Fibroblast of pulmonary artery (primary cell): Measurements from ENCODE around the gene EPS8L2.

Experiments
- DNase-seq: peaks from one replicate; pipeline ENCODE4 v3.0.0-alpha.2; 2010; ENCODE audit warnings: low read depth
- H3K4me3 ChIP-seq: replicated peaks from 2 replicates; pipeline ENCODE4 v1.5.1; 2011; ENCODE audit warnings: low read depth, mild to moderate bottlenecking, control low read depth, low read length, moderate library complexity
- TF ChIP-seq, protein P1 (sequence below): IDR thresholded peaks from 2 replicates; pipeline ENCODE4 v1.5.1; 2011; ENCODE audit warnings: mild to moderate bottlenecking, control low read depth, low read length, inconsistent platforms; ENCODE audit errors: missing control alignments

The EPS8L2 gene

DNA sequence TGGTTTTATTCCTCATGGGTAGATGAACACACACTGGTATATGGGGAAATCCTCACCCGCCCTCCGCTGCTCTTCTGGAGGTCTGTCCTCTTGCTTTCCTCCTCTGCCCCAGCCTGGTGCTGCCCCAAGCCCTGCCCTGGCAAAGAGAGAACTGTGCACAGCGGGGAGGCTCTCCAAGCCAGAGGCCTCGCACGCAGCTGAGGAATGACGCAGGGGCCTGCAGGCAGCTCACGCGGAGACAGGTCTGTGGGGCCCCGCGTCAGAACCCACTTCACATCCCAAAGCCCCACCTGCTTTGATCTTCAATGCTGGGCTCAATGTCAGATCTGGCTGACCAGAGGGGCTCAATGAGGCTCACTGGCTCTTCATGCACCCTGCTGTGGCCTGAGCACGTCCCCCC, 61.2 kb downstream of the EPS8L2 start:
- no peak overlapping the region for H3K4me3 ChIP-seq
- DNase-seq, result no peak
- TF ChIP-seq, protein P1, sequence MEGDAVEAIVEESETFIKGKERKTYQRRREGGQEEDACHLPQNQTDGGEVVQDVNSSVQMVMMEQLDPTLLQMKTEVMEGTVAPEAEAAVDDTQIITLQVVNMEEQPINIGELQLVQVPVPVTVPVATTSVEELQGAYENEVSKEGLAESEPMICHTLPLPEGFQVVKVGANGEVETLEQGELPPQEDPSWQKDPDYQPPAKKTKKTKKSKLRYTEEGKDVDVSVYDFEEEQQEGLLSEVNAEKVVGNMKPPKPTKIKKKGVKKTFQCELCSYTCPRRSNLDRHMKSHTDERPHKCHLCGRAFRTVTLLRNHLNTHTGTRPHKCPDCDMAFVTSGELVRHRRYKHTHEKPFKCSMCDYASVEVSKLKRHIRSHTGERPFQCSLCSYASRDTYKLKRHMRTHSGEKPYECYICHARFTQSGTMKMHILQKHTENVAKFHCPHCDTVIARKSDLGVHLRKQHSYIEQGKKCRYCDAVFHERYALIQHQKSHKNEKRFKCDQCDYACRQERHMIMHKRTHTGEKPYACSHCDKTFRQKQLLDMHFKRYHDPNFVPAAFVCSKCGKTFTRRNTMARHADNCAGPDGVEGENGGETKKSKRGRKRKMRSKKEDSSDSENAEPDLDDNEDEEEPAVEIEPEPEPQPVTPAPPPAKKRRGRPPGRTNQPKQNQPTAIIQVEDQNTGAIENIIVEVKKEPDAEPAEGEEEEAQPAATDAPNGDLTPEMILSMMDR, result no peak

DNA sequence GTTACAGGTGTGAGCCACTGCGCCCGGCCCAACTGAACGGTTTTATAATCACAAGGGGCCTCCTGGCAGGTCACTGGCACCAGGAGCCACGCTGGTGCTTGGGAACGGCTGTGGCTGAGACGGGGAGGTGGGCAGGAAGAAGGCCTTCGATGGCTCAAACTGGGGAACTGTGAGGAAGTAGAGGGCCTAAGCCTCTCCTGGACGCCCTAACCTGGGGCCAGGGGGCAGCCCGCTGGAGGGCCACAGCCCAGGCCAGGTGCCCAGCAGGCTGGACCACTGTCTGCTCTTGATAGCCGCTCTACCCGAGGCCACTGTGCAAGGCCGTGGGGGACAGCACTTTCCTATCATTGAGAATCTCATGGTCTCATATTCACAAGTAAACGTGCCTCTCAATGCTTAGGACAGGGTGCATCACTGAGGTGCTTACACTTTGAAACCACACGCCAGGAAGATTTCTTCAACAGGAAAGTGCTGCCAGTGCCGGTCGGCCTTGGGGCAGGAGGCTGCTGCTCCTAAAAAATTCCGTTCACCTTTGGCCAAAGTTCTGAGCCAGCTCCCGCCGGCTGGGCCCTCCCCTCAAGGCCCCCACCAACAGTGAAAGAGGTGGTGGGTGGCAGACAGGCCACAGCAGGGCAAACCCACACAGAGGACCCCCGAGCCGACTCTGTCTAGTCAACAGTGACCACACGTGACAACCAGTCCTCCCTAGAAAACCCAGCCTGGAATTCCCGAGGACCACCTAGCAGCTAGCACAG, 64.0 kb downstream of the EPS8L2 start:
- TF ChIP-seq, protein P1, result no peak
- DNase-seq, result no peak
- H3K4me3 ChIP-seq, result no peak overlapping the region

DNA sequence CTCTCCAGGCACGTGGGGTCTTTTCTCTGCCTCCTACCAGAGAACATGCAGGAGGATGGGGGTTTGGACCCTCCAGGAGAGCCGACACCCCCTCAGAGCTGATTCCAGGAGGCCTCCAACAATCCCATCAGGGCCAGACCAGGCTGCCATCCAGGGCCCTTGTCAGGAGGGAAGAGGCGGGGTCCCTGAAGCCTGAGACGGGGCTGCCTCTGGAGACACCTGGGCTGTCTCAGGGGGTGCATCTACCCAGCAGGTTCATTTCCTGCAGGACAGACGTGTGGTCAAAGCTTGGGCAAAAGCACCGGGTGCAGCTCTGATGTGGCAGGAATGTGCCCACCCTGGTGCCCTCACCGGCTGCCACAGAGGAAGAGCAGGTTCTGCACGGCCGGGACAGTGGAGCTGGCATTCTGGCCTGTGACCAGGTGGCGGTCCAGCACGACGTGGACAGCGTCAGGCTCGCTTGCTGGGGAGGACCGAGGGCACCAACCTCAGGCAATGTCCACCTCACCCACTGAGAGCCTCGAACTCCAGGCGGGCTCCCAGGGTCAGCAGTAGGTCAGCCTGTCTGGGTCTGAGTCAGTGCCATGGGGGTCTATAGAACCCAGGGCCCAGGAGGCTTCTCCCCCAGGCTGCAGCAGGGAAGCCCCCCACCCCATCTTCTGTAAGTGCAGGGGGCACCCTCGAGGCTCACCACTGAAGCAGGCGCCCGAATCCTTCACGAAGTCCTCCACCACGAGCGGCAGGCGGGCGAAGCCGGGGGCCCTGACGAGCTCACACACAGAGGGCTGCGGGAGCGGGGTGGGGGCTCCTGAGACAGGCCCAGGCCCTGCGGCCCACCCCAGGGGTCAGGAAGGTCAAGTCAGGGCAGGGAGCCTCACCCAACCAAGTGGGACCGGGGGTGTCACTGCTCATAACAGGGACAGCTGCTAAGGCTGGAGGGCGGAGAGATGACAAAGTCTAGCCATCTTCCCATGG, 64.9 kb downstream of the EPS8L2 start:
- H3K4me3 ChIP-seq, result no peak overlapping the region
- no peak for DNase-seq
- TF ChIP-seq, protein P1, result no peak

DNA sequence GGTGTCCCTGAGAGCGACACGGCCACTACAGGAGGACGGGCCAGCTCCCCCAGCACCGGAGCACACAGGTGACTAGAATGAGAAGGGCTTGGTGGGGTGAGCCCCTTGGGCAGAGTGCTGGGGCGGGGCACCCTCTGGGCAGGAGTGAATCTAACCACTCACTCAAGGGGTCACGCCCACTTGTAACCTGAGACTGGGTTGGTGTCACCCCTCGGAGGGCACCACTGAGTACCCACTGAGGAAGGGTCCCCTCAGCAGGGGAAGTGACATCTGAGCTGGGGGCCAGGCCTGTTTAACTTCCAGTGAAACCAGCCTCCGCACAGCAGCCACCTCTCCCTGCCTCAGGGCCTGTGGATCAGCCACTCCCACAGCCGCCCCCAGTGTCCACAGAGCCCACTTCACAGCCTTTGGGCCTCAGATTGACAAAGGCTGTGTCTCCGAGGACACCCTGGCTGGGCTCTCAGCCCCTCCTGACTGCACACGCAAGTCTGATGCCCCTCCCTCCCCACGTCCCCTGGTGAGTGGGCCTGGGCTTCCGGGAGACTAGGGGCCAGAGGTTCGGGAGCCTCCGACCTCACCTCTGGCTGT, 65.7 kb downstream of the EPS8L2 start:
- DNase-seq, result no peak
- H3K4me3 ChIP-seq, result no peak overlapping the region
- TF ChIP-seq, protein P1, result no peak

DNA sequence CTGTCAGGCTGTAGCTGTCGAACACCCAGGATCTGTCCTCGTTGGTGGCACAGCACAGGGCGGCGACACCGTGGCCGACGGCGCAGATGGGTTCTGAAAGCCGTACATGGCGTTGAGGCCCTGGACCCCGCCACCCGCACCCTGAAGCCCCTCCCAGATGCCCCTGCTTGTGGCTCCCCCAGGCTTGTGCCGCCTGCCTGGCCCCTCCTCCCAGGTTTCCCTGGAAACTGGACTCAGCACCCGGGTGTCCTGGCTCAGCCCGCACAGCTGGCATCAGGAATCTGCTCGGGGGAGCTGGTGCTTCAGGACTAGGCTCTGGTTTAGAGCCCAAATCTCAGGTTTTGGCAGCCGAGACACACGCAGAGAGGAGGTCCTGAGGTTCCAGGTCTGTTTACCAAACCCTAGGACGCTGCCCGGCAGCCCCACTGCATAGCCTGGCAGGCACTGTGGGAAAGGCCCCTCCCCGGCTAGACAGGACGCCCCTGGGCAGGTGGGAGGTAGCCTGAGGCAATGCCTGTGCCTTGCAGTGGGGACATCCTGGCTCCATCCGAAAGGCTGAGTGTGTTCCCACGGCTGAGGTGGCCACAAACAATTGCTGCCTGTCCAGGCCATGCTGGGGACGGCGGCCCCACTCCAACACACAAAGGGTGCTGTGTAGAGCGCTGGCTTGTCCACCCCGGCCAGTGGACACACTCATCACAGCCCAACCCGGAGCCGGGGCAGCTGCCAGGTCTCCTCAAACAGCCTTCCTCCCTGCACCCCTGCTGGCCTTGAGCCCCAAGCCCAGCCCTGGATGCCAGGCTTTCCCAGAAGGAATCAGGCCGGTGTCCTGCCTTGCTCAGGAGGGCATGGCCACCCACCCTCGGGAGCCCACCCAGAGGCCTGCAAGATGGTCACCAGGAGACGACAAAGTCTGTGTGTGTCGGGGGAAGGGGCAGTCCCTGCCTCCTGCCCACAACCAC, 66.7 kb downstream of the EPS8L2 start:
- H3K4me3 ChIP-seq, result no peak overlapping the region
- TF ChIP-seq, protein P1, result no peak
- DNase-seq, result no peak

DNA sequence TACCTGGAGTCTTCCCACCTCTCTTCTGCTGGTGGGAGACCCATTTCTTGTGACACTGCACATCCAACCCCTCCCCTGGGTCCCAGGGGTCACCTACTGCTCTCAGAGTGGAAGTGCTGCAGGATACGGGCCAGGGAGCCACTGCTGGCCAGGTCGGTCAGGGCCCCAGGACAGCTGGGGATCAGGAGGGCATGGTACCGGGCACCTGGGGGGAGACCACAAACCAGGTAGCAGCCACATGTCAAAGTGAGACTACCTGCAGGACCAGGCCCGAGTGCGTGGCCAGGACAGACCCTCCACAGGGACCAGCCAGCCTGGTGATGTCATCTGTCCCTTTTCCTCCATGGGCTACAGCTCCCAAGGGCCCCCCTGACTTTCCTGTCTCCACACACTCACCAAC, 67.4 kb downstream of the EPS8L2 start:
- TF ChIP-seq, protein P1, result no peak

More for the DNA sequence above, 67.4 kb downstream of the EPS8L2 start:
- no peak overlapping the region for H3K4me3 ChIP-seq
- no peak for DNase-seq
